HCT116 (cell line): ENCODE results near the gene INPP5F.

ENCODE experiments used
- CTCF ChIP-seq, 3 experiments: fragments of 200-600 bp in 1 of 3; sonication (generic) in 1 of 3; IDR thresholded peaks in 2 of 3; conservative IDR thresholded peaks in 1 of 3; 2 replicates each; pipeline ENCODE4 v1.5.1; 2012 to 2017; ENCODE audit warnings: low read depth in 2 of 3, low read length in 2 of 3, antibody characterized with exemption in 1 of 3, borderline replicate concordance in 1 of 3, control low read depth in 1 of 3, mild to moderate bottlenecking in 1 of 3, mixed read lengths in 1 of 3, mixed run types in 1 of 3, moderate library complexity in 1 of 3; ENCODE audit not compliant: insufficient read depth in 1 of 3
- EZH2 ChIP-seq: fragments of 200-600 bp; sonication (generic); IDR thresholded peaks from 2 replicates; pipeline ENCODE4 v1.6.1; 2017; ENCODE audit warnings: antibody characterized with exemption, mixed run types
- EZH2phosphoT487 ChIP-seq: fragments of 200-600 bp; IDR thresholded peaks from 2 replicates; pipeline ENCODE4 v1.6.1; 2018; ENCODE audit warnings: antibody characterized with exemption, borderline replicate concordance
- POLR2A ChIP-seq: IDR thresholded peaks from 2 replicates; pipeline ENCODE4 v1.7.0; 2011; ENCODE audit warnings: borderline replicate concordance; ENCODE audit not compliant: insufficient read depth, insufficient read length; ENCODE audit errors: extremely low read depth
- YY1 ChIP-seq: IDR thresholded peaks from 2 replicates; pipeline ENCODE4 v1.6.1; 2011; ENCODE audit warnings: low read length, low read depth, moderate library complexity, mild to moderate bottlenecking; ENCODE audit not compliant: insufficient replicate concordance; ENCODE audit errors: extremely low read depth
- ZBTB33 ChIP-seq: IDR thresholded peaks from 2 replicates; pipeline ENCODE4 v1.6.1; 2011; ENCODE audit warnings: mild to moderate bottlenecking, low read length, moderate library complexity; ENCODE audit not compliant: insufficient replicate concordance; ENCODE audit errors: extremely low read depth
- ZFX ChIP-seq: fragments of 450-650 bp; IDR thresholded peaks from 2 replicates; pipeline ENCODE4 v1.6.1; 2017
- TF ChIP-seq, protein P1 (sequence below): IDR thresholded peaks from 2 replicates; pipeline ENCODE4 v1.6.1; 2012; ENCODE audit warnings: low read depth

DNA sequence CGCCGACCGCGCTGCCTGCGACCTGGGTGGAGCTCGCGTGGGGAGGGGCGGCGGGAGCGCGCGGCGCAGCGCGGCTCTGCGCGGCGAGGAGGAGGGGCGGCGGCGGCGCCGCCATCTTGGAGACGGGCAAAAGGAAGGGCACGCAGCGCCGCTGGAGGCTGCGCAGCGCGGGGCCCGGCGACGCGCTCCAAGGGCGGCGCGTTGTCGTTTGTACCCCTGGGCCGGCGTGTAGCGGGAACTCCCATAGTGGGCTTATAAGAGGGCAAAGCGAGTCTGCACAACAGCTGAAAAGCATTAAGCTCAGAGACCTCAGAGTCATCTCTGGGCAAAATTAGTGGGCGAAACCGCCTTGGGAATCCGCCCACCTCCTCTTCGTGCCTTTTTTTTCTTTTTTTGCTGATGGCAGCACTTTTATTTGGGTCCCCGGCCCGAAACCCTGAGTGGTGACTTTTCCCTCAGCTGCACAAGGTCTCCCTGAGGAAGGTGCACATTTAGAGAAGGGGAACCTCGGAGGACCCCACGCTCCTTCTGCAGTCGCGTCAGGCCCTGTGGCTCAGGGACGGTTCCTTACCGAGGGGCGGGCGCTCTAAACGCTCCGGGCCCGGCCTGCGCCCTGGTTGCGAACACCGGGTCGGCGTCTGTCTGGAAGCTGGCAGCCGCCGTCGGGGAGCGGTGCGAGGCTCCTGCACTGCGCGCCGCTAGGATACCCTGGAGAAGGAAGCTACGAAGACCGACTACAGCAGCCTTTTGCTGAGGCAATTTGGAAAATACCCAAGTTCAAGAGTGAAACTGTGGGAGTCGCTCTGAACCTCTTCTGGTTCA is 147.2 kb downstream of the INPP5F start:
- TF ChIP-seq, protein P1, sequence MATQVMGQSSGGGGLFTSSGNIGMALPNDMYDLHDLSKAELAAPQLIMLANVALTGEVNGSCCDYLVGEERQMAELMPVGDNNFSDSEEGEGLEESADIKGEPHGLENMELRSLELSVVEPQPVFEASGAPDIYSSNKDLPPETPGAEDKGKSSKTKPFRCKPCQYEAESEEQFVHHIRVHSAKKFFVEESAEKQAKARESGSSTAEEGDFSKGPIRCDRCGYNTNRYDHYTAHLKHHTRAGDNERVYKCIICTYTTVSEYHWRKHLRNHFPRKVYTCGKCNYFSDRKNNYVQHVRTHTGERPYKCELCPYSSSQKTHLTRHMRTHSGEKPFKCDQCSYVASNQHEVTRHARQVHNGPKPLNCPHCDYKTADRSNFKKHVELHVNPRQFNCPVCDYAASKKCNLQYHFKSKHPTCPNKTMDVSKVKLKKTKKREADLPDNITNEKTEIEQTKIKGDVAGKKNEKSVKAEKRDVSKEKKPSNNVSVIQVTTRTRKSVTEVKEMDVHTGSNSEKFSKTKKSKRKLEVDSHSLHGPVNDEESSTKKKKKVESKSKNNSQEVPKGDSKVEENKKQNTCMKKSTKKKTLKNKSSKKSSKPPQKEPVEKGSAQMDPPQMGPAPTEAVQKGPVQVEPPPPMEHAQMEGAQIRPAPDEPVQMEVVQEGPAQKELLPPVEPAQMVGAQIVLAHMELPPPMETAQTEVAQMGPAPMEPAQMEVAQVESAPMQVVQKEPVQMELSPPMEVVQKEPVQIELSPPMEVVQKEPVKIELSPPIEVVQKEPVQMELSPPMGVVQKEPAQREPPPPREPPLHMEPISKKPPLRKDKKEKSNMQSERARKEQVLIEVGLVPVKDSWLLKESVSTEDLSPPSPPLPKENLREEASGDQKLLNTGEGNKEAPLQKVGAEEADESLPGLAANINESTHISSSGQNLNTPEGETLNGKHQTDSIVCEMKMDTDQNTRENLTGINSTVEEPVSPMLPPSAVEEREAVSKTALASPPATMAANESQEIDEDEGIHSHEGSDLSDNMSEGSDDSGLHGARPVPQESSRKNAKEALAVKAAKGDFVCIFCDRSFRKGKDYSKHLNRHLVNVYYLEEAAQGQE: no peak
- TF ChIP-seq CTCF (IDR thresholded peaks at IDR 0.05 in 2 of 3, conservative IDR thresholded peaks at IDR 0.05 in 1 of 3; ENCODE audit: borderline replicate concordance in 1 of 3, insufficient read depth in 1 of 3, low read depth in 2 of 3, low read length in 2 of 3) (0 out of 6 replicates have a peak, but pooled peaks of 1 of the 3 experiments have one; percentile 2), POLR2A (peak; percentile 56), ZBTB33 (peak; percentile 83), YY1 (peak; percentile 100), EZH2phosphoT487 (no peak), EZH2 (no peak), ZFX (no peak)
